DOHH2 (cell line): ENCODE results near the gene NUP50.

Experiments used
- H3F3A ChIP-seq: fragments of 200-600 bp; sonication (generic), shearing (Covaris generic); 2 replicates; pipeline ENCODE4 v1.6.0; 2016; ENCODE audit warnings: antibody characterized with exemption, mild to moderate bottlenecking; ENCODE audit not compliant: control insufficient read depth, insufficient read depth
- H3K27ac ChIP-seq: fragments of 200-600 bp; sonication (generic); 2 replicates; pipeline ENCODE4 v1.5.1; 2014; ENCODE audit warnings: low read depth, mild to moderate bottlenecking, low read length, moderate library complexity
- H3K27me3 ChIP-seq: fragments of 200-600 bp; sonication (generic); 2 replicates; pipeline ENCODE4 v1.6.1; 2014; ENCODE audit warnings: mild to moderate bottlenecking, low read length, mixed read lengths; ENCODE audit not compliant: control insufficient read depth
- H3K36me3 ChIP-seq: fragments of 200-600 bp; sonication (generic); 2 replicates; pipeline ENCODE4 v1.6.1; 2014; ENCODE audit warnings: mild to moderate bottlenecking, low read length, moderate library complexity, mixed read lengths; ENCODE audit not compliant: control insufficient read depth
- H3K4me1 ChIP-seq: fragments of 200-600 bp; sonication (generic); 2 replicates; pipeline ENCODE4 v1.6.1; 2014; ENCODE audit warnings: mild to moderate bottlenecking, low read length, mixed read lengths; ENCODE audit not compliant: control insufficient read depth
- H3K4me2 ChIP-seq: fragments of 200-600 bp; sonication (generic); 2 replicates; pipeline ENCODE4 v1.6.0; 2014; ENCODE audit warnings: mild to moderate bottlenecking, low read length, moderate library complexity
- H3K4me3 ChIP-seq: fragments of 200-600 bp; sonication (generic); 2 replicates; pipeline ENCODE4 v1.5.1; 2014; ENCODE audit warnings: mild to moderate bottlenecking, low read length, mixed read lengths
- H3K79me2 ChIP-seq: fragments of 200-600 bp; sonication (generic); 2 replicates; pipeline ENCODE4 v1.6.1; 2014; ENCODE audit warnings: mild to moderate bottlenecking, low read length, mixed read lengths; ENCODE audit not compliant: control insufficient read depth
- H3K9me2 ChIP-seq: fragments of 200-600 bp; sonication (generic); replicated peaks from 2 replicates; pipeline ENCODE4 v1.6.1; 2014; ENCODE audit warnings: mild to moderate bottlenecking, low read length, mixed read lengths; ENCODE audit not compliant: control insufficient read depth
- H3K9me3 ChIP-seq: fragments of 200-600 bp; sonication (generic); 2 replicates; pipeline ENCODE4 v1.6.1; 2014; ENCODE audit warnings: antibody characterized with exemption, low read length, mixed read lengths; ENCODE audit not compliant: control insufficient read depth, insufficient read depth
- H4K20me1 ChIP-seq: fragments of 200-600 bp; sonication (generic); 2 replicates; pipeline ENCODE4 v1.6.0; 2014; ENCODE audit warnings: low read depth, mild to moderate bottlenecking, antibody characterized with exemption, low read length, moderate library complexity; ENCODE audit not compliant: control insufficient read depth, insufficient read depth
- CTCF ChIP-seq: fragments of 200-600 bp; sonication (generic); IDR thresholded peaks from one replicate; pipeline ENCODE4 v1.5.1; 2014; ENCODE audit warnings: antibody characterized with exemption, mild to moderate bottlenecking, low read depth, low read length; ENCODE audit not compliant: poor library complexity, severe bottlenecking
- EZH2phosphoT487 ChIP-seq: fragments of 200-600 bp; sonication (generic); IDR thresholded peaks from 2 replicates; pipeline ENCODE4 v1.6.1; 2017; ENCODE audit warnings: borderline replicate concordance, mild to moderate bottlenecking, antibody characterized with exemption, low read length, moderate library complexity, mixed read lengths

NUP50 gene

GRCh38 chr22:45164270-45165088, 754 bp downstream of the NUP50 start:
- Histone ChIP-seq H3K36me3 (peaks cover 65% of the 10 kb centered on the region), H3F3A (peaks cover 2% of the 10 kb centered on the region; the same call in 1 of the 2 replicates), H3K4me1 (peaks cover 47% of the 10 kb centered on the region), H3K27me3 (no peaks in the 10 kb centered on the region), H4K20me1 (peaks cover 11% of the 10 kb centered on the region), H3K4me3 (peak overlapping the region; percentile 87), H3K79me2 (peaks cover 95% of the 10 kb centered on the region), H3K9me3 (no peaks in the 10 kb centered on the region), H3K4me2 (peak overlapping the region; percentile 87), H3K27ac (peak overlapping the region; percentile 66), H3K9me2 (no peaks in the 10 kb centered on the region)
- TF ChIP-seq CTCF (no peak), EZH2phosphoT487 (no peak)

- H4K20me1 ChIP-seq, result peaks cover 14% of the 10 kb centered on the region
- H3K27me3 ChIP-seq, result no peaks in the 10 kb centered on the region
- no peak overlapping the region for H3K4me2 ChIP-seq
- H3K4me3 ChIP-seq, result no peak overlapping the region
- no peaks in the 10 kb centered on the region for H3K9me3 ChIP-seq
- peaks cover 95% of the 10 kb centered on the region for H3K79me2 ChIP-seq
- peaks cover 24% of the 10 kb centered on the region for H3K4me1 ChIP-seq
- H3F3A ChIP-seq, result 0 out of 2 replicates have a peak, but pooled peaks cover 2% of the 10 kb centered on the region
- H3K27ac ChIP-seq, result no peak overlapping the region
- no peaks in the 10 kb centered on the region for H3K9me2 ChIP-seq
- peaks cover 77% of the 10 kb centered on the region for H3K36me3 ChIP-seq
- no peak for TF ChIP-seq CTCF
- TF ChIP-seq EZH2phosphoT487, result no peak
Measured at GRCh38 chr22:45166932-45167331, 3.2 kb downstream of the NUP50 start.

- H3K79me2 ChIP-seq, result peaks cover 96% of the 10 kb centered on the region
- H3K4me3 ChIP-seq, result no peak overlapping the region
- H3K36me3 ChIP-seq, result peaks cover 97% of the 10 kb centered on the region
- TF ChIP-seq EZH2phosphoT487, result no peak
- no peak for TF ChIP-seq CTCF
- no peak overlapping the region for H3K4me2 ChIP-seq
- H3K9me3 ChIP-seq, result no peaks in the 10 kb centered on the region
- H4K20me1 ChIP-seq, result peaks cover 15% of the 10 kb centered on the region
- no peaks in the 10 kb centered on the region for H3K27me3 ChIP-seq
- no peaks in the 10 kb centered on the region for H3K9me2 ChIP-seq
- H3K27ac ChIP-seq, result no peak overlapping the region
- 0 out of 2 replicates have a peak, but pooled peaks cover 4% of the 10 kb centered on the region for H3F3A ChIP-seq
- H3K4me1 ChIP-seq, result peaks cover 16% of the 10 kb centered on the region
Measured at GRCh38 chr22:45169591-45170466, 6.1 kb downstream of the NUP50 start.
